Mesenchymal stem cell (in vitro differentiated cells and primary cell): Measurements from ENCODE around the gene ZNF236.
"Not testable (repeated sequence)": the region's sequence is repeated elsewhere in the genome, so short reads cannot be mapped to it uniquely, and the experiment has no call there.

ENCODE experiments used
- DNase-seq: peaks from one replicate; pipeline ENCODE4 v3.0.0-alpha.2; 2013
- H2AFZ ChIP-seq: one replicate; pipeline ENCODE4 v1.6.1; 2013; ENCODE audit warnings: low read depth, mild to moderate bottlenecking, control low read depth, inconsistent platforms, low read length, moderate library complexity
- H2AK5ac ChIP-seq: 2 replicates; pipeline ENCODE4 v1.6.1; 2013; ENCODE audit warnings: low read length, moderate library complexity, mild to moderate bottlenecking, inconsistent platforms; ENCODE audit not compliant: severe bottlenecking
- H2BK120ac ChIP-seq: one replicate; pipeline ENCODE4 v1.6.1; 2013; ENCODE audit warnings: low read depth, mild to moderate bottlenecking, inconsistent platforms, low read length, moderate library complexity
- H2BK12ac ChIP-seq, 2 experiments: one replicate each; pipeline ENCODE4 v1.6.1; 2013; ENCODE audit warnings: inconsistent platforms in 2 of 2, low read length in 2 of 2, mild to moderate bottlenecking in 2 of 2, moderate library complexity in 2 of 2, control low read depth in 1 of 2
- H2BK15ac ChIP-seq: one replicate; pipeline ENCODE4 v1.6.1; 2013; ENCODE audit warnings: mild to moderate bottlenecking, low read depth, inconsistent platforms; ENCODE audit not compliant: poor library complexity, severe bottlenecking
- H2BK5ac ChIP-seq: 2 replicates; pipeline ENCODE4 v1.6.1; 2013; ENCODE audit warnings: low read depth, mild to moderate bottlenecking, low read length, control low read depth, inconsistent platforms; ENCODE audit not compliant: poor library complexity, severe bottlenecking
- H3K14ac ChIP-seq, 2 experiments: one replicate each; pipeline ENCODE4 v1.6.1; 2013; ENCODE audit warnings: inconsistent platforms in 2 of 2, low read length in 2 of 2, control low read depth in 1 of 2, mild to moderate bottlenecking in 1 of 2, moderate library complexity in 1 of 2
- H3K18ac ChIP-seq, 2 experiments: one replicate each; pipeline ENCODE4 v1.6.1; 2013; ENCODE audit warnings: inconsistent platforms in 2 of 2, low read length in 2 of 2, control low read depth in 1 of 2, low read depth in 1 of 2, mild to moderate bottlenecking in 1 of 2
- H3K23ac ChIP-seq, 2 experiments: one replicate each; pipeline ENCODE4 v1.6.1; 2013; ENCODE audit warnings: inconsistent platforms in 2 of 2, low read length in 2 of 2, mild to moderate bottlenecking in 2 of 2, moderate library complexity in 2 of 2, control low read depth in 1 of 2
- H3K27ac ChIP-seq: 2 replicates; pipeline ENCODE4 v1.5.1; 2013; ENCODE audit warnings: mild to moderate bottlenecking, moderate library complexity, low read length, control low read depth, inconsistent platforms; ENCODE audit not compliant: poor library complexity, severe bottlenecking
- H3K27me3 ChIP-seq, 2 experiments: 2 replicates each; pipeline versions ENCODE4 v1.6.1 to v1.7.0; 2013; ENCODE audit warnings: low read length in 2 of 2, mild to moderate bottlenecking in 2 of 2, moderate library complexity in 2 of 2, control low read depth in 1 of 2, inconsistent platforms in 1 of 2; ENCODE audit not compliant: control insufficient read depth in 1 of 2, insufficient read depth in 1 of 2
- H3K36me3 ChIP-seq, 2 experiments: 2 replicates each; pipeline versions ENCODE4 v1.6.1 to v1.7.0; 2013; ENCODE audit warnings: low read length in 2 of 2, control low read depth in 1 of 2, inconsistent platforms in 1 of 2, low read depth in 1 of 2, mild to moderate bottlenecking in 1 of 2; ENCODE audit not compliant: insufficient read depth in 2 of 2, control insufficient read depth in 1 of 2
- H3K4ac ChIP-seq, 2 experiments: one replicate each; pipeline ENCODE4 v1.6.1; 2013; ENCODE audit warnings: inconsistent platforms in 2 of 2, low read length in 2 of 2, mild to moderate bottlenecking in 2 of 2, moderate library complexity in 2 of 2, control low read depth in 1 of 2, low read depth in 1 of 2
- H3K4me1 ChIP-seq: 2 replicates; pipeline ENCODE4 v1.6.1; 2013; ENCODE audit warnings: low read depth, low read length, control low read depth; ENCODE audit not compliant: control insufficient read depth, insufficient read depth
- H3K4me2 ChIP-seq: 2 replicates; pipeline ENCODE4 v1.6.1; 2013; ENCODE audit warnings: low read length, mild to moderate bottlenecking, inconsistent platforms; ENCODE audit not compliant: poor library complexity, severe bottlenecking
- H3K4me3 ChIP-seq, 2 experiments: 2 replicates each; pipeline versions ENCODE4 v1.5.1 to v1.7.0; 2013; ENCODE audit warnings: low read length in 2 of 2, mild to moderate bottlenecking in 2 of 2, control low read depth in 1 of 2, low read depth in 1 of 2; ENCODE audit not compliant: insufficient read depth in 1 of 2
- H3K79me1 ChIP-seq: replicated peaks from 2 replicates; pipeline ENCODE4 v1.6.1; 2013; ENCODE audit warnings: mild to moderate bottlenecking, control low read depth, low read length, inconsistent platforms; ENCODE audit not compliant: poor library complexity, severe bottlenecking
- H3K9ac ChIP-seq: 2 replicates; pipeline ENCODE4 v1.7.0; 2013; ENCODE audit warnings: mild to moderate bottlenecking, low read length, moderate library complexity
- H3K9me3 ChIP-seq: 2 replicates; pipeline ENCODE4 v1.7.0; 2013; ENCODE audit warnings: mild to moderate bottlenecking, low read length; ENCODE audit not compliant: control insufficient read depth
- H4K8ac ChIP-seq: one replicate; pipeline ENCODE4 v1.6.1; 2013; ENCODE audit warnings: inconsistent platforms, mild to moderate bottlenecking, low read length, moderate library complexity
- H4K91ac ChIP-seq: one replicate; pipeline ENCODE4 v1.6.1; 2013; ENCODE audit warnings: mild to moderate bottlenecking, low read length, inconsistent platforms
- WGBS: methylation state at CpG from one replicate; pipeline ENCODE4 v1.1.7; 2013; ENCODE audit warnings: mixed read lengths; 5-methylcytosine and 5-hydroxymethylcytosine counted together

Gene ZNF236

GRCh38 chr18:76965555-76966151 is 143.3 kb downstream of the ZNF236 start:
- not testable (repeated sequence) for H3K23ac ChIP-seq, H4K91ac ChIP-seq, H3K4ac ChIP-seq, H2BK15ac ChIP-seq, H3K9me3 ChIP-seq, H3K27me3 ChIP-seq, H3K14ac ChIP-seq, H3K27ac ChIP-seq, DNase-seq, H2AK5ac ChIP-seq, H3K4me3 ChIP-seq, H2BK5ac ChIP-seq, H3K4me1 ChIP-seq, H3K18ac ChIP-seq, H2BK12ac ChIP-seq, H4K8ac ChIP-seq, H3K9ac ChIP-seq, H2AFZ ChIP-seq, H3K4me2 ChIP-seq, H2BK120ac ChIP-seq
- WGBS = 98% methylated on average over 11 of the region's 11 CpGs
- Histone ChIP-seq H3K79me1 (peaks cover 22% of the 10 kb centered on the region), H3K36me3 (peaks cover 13 to 30% of the 10 kb centered on the region in 2 experiments)

- H2BK12ac ChIP-seq, H2BK15ac ChIP-seq, DNase-seq, H3K4me2 ChIP-seq, H3K4ac ChIP-seq, H2BK120ac ChIP-seq, H4K91ac ChIP-seq, H2BK5ac ChIP-seq, H3K27me3 ChIP-seq, H3K4me3 ChIP-seq, H3K4me1 ChIP-seq, H3K14ac ChIP-seq, H3K18ac ChIP-seq, H4K8ac ChIP-seq, H2AK5ac ChIP-seq, H3K27ac ChIP-seq, H3K9ac ChIP-seq, H3K23ac ChIP-seq, H2AFZ ChIP-seq, H3K9me3 ChIP-seq: not testable (repeated sequence)
- Histone ChIP-seq H3K36me3 (peaks cover 14 to 17% of the 10 kb centered on the region in 2 experiments), H3K79me1 (peaks cover 22% of the 10 kb centered on the region)
Measured at GRCh38 chr18:76967299-76967698, 144.9 kb downstream of the ZNF236 start.

GRCh38 chr18:76967721-76968472 is 145.5 kb downstream of the ZNF236 start:
- Histone ChIP-seq H3K27ac (no peak overlapping the region), H3K27me3 (no peaks in the 10 kb centered on the region), H3K14ac (no peak overlapping the region), H3K9ac (no peak overlapping the region), H3K36me3 (peaks cover 14 to 18% of the 10 kb centered on the region in 2 experiments), H4K8ac (no peak overlapping the region), H2BK12ac (no peak overlapping the region), H2BK120ac (no peak overlapping the region), H3K4me1 (no peaks in the 10 kb centered on the region), H3K4ac (no peak overlapping the region), H4K91ac (no peak overlapping the region), H3K9me3 (no peaks in the 10 kb centered on the region), H3K18ac (no peak overlapping the region), H2BK5ac (no peak overlapping the region), H3K4me2 (no peak overlapping the region), H3K23ac (no peak overlapping the region), H3K4me3 (no peak overlapping the region), H2BK15ac (no peak overlapping the region), H3K79me1 (peaks cover 22% of the 10 kb centered on the region), H2AK5ac (no peak overlapping the region), H2AFZ (no peak overlapping the region)
- WGBS = 73% methylated on average over 10 of the region's 17 CpGs
- no peak for DNase-seq

GRCh38 chr18:76970770-76971559 is 148.6 kb downstream of the ZNF236 start:
- no peaks in the 10 kb centered on the region for H3K4me1 ChIP-seq
- H3K36me3 ChIP-seq = peaks cover 24 to 38% of the 10 kb centered on the region in 2 experiments
- H3K79me1 ChIP-seq = peaks cover 15% of the 10 kb centered on the region
- H2AK5ac ChIP-seq = no peak overlapping the region
- no peaks in the 10 kb centered on the region for H3K9me3 ChIP-seq
- no peak overlapping the region for H3K9ac ChIP-seq
- no peak overlapping the region for H2BK15ac ChIP-seq
- H3K18ac ChIP-seq = no peak overlapping the region
- no peak overlapping the region for H2BK5ac ChIP-seq
- no peak overlapping the region for H2AFZ ChIP-seq
- no peak overlapping the region for H4K91ac ChIP-seq
- no peak overlapping the region for H3K4me3 ChIP-seq
- H3K27ac ChIP-seq = no peak overlapping the region
- WGBS = 93% methylated on average over 8 of the region's 11 CpGs
- no peak overlapping the region for H4K8ac ChIP-seq
- H3K4me2 ChIP-seq = no peak overlapping the region
- H2BK120ac ChIP-seq = no peak overlapping the region
- H3K27me3 ChIP-seq = no peaks in the 10 kb centered on the region
- DNase-seq = no peak
- no peak overlapping the region for H3K23ac ChIP-seq
- no peak overlapping the region for H2BK12ac ChIP-seq
- no peak overlapping the region for H3K14ac ChIP-seq
- no peak overlapping the region for H3K4ac ChIP-seq
